HG02763 (cell line): ENCODE results near the gene TTC7B.

Experiments used
- ATAC-seq: cut with Tn5 transposase; IDR thresholded peaks from one replicate; pipeline ENCODE4 v1.9.1; 2021; ENCODE audit warnings: mild to moderate bottlenecking, moderate library complexity; ENCODE audit not compliant: unreplicated experiment

Gene TTC7B

DNA sequence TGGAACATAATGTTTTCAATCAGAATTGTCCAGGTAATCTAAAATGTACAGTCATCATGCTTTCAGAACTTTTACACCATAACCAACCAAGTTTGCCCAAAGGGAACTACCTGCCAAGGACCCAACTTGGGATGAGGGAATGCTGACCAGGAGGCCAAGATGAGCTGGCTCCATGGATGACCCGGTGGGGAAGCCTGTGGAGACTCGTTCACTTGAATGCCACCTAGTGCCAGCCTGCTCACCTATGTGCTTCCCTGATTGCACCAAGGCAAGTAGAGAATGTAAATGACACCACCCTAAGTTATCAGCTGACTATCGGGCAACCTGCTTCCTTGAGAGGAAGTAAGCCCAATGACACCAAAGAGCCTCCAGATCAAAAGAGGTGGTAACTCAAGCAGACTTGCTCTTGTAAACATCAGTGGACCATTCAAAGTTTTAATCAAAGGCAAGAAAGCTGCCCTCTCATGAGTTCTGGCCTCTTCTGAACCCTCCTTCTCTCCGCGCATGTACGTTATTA is 137.3 kb downstream of the TTC7B start:
- ATAC-seq = no peak

DNA sequence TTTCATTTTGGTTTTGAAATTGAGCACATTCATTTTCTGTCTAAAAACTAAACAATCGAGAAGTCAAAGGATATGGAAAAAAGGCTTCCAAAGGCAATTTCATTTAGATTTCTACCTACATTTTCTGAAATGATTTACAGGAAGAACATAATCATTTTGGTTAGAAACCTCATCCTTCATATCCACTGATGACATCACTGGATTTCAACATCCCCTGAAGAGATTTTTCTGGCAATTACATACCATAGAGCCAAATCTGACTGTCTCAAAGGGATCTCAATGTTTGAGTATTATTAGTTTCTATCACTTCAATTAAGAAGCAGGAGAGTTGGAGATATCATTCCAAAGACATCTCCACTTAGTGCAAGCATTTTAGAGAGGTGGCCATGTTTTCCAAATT is 137.8 kb downstream of the TTC7B start:
- no peak for ATAC-seq

DNA sequence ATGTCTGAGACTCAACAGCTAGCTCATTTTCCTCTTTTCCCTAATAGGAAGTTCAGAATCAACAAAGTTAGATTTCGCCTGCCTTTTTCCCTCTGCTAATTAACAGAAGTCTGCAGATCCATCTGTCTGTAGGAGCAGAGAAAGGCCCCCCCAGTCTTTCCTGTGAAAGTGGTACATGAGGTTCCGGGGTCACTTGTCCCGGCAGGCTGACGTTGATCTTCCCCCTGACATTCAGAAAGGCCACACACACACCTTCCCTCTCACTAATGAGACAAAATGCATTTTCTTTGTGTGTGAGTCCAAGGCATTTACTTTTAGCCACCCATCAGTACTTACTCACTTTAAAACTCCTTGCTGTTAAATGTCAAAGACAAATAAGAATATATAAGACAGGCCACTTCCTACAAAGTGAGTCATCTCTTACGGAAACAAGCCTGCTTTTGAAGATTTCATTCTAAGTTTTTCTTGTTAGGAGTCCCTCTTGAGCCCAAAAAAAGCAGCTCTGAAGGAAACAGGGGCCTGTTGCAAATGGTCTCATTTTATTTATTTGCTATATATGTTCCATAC is 138.7 kb downstream of the TTC7B start:
- ATAC-seq = no peak

DNA sequence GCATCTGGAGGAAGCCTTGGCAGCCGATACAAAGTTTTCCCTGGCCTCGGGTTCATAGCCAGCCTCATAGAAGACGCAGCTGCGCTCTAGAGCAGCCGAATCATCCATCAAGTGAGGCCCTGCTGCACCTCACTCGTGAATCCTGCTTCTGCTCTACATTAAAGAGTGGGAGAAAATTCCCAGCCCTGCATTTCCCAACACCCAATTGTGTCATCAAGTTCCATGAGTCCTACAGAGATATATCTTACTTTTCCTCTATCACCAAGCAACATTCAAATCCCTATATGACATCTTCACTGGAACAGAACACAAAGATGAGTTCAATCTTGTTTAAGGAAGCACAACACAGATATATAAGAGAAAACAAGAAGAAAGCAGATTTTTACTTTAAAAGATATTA is 139.3 kb downstream of the TTC7B start:
- no peak for ATAC-seq

DNA sequence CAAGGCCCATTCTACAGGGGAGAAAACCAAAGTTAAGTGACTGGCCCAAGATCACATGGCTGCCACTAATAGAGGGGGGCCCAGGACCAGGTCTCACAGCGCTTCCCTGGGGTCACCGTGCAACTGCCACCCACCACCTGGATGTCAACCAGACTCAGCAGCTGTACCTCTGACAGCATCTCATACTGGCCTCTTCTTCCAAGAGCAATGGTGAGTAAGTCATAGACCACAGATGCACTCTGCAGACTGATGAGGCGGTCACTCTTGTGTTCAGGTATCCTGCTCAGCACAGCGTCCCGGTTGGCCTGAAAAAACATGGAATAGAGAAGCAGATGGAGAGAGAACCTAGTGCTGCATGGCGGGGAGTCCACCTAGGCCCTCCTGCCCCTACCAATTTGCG is 139.9 kb downstream of the TTC7B start:
- ATAC-seq = no peak

DNA sequence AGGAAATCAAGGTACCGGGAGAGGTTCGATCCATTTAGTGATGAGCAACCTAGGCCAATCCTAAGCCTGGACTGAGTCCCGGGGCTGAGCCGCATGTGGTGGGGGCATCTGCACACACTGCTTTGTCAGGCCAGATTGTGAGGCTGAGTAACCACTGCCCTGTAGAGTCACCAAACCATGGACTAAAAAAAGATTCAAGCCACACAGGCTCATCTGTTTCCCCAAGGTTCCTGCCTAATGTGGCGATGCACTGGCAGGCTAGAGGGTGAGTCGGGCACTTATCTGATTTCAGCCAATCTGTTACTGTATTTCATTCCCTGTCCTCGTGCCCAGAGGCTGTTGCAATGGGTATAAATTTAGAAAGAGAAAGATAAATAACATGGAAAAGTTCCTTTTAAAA is 140.8 kb downstream of the TTC7B start:
- ATAC-seq = no peak

DNA sequence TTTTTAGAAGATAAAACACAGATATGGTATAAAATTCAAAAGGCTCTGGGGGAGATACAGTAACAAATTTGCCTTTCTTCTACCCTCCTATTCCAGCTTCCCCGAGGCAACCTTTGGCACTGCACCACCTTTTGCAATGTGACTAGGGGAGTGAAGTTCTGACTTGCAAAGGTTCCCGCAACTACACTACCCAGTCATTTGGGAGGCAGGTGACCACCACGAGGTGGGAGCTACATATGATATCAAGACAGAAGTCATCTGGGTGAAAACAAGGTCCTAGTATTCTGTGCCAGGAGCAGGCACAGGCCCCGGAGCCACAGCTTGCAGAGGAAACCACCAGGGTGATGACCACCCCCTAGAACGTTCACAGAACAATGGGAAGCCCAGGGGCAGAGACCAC is 141.5 kb downstream of the TTC7B start:
- no peak for ATAC-seq

DNA sequence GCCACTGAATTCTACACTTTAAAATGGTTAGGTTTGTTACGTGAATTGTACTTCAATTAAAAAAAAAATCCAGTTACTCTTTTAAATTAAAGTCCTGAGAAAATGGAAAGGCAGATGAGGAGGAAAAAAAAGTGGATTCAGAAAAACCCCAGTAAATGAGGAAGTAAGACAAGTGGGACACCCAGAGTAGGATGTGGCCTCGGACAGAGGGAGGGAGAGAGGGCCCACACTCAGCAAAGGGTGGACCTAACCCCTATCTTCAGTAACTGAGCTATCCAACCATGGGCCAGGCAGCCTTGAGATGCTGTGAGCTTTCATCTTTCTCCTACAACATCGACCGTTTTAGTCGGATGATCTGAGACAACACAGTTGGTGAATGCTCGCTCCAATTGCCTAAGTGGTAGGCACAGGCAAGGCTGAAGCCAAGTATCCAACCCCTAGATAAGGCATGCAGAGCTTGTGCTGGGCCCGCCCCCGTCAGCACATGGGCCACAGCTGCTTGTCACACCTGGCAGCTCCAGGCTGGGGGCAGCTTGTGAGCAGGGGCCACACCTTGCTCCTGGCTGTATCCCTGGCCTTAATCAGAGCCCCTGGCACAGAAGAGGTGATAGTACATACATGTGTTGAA is 142.1 kb downstream of the TTC7B start:
- no peak for ATAC-seq

DNA sequence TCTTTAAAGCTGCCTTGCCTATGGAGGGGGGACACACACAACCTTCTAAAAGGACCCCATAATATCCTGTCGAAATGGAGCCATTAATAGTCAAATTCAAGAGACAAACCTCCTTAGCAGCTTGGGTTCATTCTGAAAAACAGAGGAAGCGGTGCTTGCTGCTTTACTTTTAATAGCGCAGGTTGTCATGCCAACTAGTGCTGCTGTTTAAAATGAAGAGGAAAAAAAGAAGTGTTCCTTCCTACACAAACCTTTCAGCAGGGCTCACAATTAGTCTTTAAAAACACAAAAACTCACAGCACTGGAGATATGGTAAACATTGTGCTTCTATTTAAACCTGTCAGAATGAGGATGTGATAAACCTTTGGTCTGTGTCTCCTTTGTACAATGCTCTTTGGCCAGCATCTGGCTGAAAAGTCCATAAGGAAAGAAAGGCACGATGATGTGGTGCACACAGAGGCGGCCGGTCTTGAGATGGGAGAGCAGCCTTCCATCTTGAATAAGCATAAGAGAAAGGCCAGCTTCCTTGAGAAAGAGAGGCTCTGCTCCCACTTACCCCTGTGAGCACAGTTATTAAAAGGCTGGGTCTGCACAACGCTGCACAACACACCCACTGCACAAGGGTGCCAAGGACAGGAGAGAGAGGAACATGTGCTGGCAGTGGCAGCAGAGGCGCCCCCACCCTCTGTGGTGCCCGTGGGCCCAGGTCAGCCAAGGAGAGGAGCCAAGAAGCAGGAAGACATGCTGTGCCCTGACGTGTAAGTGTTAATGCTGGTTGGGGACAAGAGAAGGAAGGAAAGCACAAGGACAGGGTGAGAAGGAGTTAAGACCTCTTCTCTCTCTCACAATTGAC is 144.6 kb downstream of the TTC7B start:
- no peak for ATAC-seq

DNA sequence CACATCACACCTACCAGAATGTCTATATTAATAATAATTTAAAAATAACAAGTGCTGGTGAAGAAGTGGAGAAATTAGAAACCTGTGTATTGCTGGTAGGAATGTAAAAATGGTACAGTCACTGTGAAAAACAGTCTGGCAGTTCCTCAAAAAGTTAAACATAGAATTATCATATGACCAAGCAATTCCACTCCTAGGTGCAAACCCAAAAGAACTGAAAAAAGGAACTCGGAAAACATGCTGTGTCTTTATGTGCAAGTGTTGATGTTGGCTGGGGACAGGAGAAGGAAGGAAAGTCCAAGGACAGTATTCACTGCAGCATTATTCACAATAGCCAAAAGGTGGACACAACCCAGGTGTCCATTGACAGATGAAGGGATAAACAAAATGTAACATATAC is 146.5 kb downstream of the TTC7B start:
- ATAC-seq = no peak

DNA sequence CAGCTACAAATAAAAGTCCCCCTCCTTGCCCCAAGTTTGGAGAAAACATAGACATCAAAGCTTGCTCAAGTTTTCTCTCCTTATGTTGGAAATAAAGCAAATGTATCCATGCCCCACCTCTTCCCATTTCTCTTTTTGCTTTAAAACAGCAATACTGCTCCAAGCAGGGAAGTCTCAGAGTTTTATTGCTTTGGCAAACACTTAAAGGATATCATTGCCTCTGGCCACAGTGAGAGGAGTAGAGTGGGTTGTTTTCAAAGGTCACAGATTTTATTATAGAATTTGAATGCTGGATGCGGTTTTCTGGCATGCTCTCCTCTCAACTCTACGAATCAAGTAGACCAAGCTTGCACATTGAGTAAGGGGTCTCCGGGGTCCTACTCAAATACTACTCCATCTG is 149.7 kb downstream of the TTC7B start:
- no peak for ATAC-seq

DNA sequence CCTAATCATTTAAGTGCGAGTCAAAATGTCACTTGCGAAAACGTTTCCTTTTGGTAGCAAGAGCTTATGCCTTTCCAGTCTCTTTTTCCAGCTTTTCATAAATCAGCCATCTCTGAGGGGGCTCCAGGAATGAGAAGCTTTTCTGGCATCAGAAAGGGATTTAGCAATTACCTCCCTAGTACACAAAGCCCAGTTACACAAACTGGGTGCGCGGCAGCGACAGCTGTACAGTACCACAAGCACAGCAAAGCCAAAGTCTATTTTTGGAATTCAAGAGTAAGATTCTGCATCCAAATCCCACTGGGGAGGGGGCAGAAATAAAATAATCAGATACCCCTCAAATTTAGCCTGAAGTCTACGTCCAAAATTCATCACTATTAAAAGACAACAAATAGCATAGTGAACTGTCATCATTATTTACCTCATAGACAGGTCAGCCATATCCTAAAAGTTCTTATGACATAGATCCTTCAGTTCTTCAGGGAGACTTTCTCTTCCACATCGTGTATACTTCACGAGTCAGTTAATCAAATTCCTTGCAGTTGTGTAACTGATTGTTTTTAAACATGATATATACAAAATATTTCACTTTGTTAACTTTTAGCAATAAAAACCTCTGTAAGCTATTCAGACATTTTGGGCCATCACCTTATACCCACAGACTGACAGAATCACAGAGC is 150.8 kb downstream of the TTC7B start:
- no peak for ATAC-seq

DNA sequence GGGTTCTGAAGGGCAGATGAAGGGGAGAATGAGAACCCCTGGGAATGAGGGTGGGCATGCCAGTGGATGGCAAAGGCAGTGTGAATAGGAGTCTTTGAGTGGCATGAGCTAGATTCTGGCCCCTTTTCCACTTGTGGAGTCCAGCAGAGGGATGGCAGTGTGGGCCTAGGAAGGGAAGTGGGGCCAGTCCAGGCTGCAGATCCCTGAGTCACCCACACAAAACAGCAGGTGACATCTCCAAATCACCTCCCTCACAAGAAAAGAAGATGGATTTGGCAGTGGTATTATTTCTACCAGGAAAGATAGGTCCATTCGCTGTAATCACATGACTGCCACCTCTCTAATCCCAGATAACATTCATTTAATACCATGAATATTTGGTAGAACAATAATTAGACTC is 151.3 kb downstream of the TTC7B start:
- ATAC-seq = no peak

DNA sequence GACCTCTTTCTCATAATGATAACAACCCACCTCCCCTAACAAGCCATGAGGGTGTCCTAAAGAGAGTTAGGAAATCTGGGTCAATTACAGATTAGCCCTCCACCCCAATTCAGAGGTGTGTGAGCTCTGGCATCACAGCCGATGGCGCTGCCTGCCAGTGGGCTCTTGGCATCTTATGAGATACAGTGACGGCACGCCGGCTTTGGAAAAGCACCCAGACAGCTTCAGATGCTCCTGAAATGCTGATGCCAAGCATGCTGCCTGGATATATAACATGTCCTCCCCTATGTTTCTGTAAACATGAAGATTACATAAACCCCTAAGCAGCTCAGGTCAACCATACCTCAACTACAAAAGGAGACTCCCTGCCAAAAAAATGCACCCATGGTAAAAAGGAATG is 152.6 kb downstream of the TTC7B start:
- ATAC-seq = no peak

DNA sequence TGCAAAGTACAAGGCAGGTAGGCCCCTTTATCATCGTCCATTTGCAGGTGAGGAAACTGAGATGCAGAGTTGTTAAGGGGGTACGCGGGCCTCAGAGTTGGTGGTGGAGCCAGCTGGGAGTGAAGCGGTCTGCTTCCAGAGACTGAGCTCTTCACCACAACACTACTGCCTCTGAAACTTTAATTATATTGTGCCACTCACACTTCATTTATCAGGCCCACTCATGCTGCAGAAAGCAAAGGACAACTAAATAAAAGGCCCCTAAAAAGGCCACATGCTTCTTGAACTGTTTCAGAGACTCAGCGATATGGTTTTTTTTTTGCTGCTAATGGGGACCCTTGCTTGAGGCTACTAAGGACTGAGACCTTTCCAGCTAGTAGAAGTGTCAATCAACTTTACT is 153.1 kb downstream of the TTC7B start:
- no peak for ATAC-seq

DNA sequence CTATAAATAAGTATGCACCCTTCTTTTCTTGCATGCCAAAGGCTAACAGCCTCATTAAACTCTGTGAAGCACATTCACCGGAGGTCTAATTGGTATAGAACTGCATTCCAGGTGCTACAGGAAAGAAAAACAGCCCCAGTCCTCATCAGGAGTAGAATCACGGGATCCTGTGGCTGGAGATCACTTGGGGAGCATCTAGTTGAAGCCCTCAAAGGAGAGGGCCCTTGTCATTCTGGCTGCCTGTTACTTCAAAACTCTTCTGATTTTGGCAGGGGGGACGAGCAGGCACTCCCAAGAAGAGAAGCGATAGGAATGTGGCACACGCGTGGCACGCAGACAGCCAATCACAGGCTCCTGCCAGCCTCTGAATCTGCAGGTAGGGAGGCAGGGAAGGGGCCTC is 154.4 kb downstream of the TTC7B start:
- no peak for ATAC-seq

DNA sequence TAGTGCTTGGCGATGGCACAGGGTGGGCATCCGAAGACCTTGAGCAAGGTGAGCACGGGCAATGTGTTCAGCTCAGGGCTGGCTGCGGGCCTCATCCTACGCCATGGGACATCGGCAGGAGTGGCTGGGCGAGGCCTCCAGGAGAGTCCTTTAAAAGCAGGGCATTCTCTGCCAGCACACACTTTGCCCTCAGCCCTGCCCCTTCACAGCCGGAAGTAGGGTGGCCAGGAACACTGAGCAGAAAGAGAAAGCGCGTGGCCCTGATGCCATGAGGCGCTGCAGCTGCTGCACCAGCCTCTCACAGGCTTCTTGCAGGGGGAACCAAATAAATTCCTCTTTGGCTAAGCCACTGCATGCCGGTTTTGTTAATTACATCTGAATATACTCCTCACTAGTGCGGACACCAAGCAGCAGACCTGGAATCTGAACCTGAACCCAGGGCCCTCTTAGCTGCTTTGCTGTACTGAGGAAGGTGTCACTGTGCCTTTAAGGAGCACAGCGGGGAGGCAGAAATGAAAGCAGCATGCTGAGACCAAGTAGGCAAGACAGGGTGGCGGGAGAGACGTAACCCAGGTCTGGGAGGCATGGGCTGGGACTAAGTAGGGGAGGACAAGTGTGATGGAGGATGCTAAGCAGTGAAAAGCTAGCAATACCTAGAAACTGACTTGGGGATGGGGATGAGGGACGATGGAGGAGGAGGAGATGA is 155.2 kb downstream of the TTC7B start:
- ATAC-seq = no peak

DNA sequence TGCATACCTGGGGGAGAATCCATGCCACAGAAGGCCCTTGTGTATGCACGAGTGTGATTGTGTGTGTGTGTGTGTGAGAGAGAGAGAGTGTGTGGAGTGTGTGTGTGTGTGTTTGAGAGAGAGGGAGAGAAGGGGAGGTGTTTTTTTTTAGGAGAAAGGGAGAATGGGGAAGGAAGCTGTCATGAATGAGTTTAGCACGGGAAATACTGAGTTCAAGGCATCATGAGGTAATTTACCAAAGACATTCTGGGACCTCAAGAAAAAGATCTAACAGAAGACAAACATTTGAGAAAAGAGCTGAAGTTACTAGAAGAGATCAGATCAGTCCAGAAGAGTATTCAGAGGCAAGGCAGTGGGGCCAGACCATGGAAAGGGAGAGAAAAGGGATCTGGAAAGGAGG is 157.1 kb downstream of the TTC7B start:
- ATAC-seq = no peak

DNA sequence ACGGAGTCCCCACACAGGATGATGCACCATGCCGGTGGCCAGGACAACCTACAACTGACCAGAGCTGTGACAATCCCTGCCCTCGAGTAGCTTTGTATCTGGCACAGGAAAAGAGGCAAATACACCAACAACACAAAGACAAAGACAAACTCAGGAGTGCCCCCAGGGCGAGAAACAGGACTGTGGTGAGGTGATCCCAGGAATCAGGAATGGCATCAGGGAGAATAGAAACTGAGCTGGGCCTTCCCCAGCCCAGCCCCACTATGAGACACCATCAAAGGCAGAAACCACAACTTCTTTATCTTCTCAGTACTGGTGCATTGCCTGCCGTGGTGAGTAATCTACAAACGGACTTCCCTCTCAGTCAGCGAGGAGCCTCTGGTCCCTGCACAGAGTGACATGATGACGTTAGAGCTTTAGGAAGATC is 157.7 kb downstream of the TTC7B start:
- ATAC-seq = no peak

DNA sequence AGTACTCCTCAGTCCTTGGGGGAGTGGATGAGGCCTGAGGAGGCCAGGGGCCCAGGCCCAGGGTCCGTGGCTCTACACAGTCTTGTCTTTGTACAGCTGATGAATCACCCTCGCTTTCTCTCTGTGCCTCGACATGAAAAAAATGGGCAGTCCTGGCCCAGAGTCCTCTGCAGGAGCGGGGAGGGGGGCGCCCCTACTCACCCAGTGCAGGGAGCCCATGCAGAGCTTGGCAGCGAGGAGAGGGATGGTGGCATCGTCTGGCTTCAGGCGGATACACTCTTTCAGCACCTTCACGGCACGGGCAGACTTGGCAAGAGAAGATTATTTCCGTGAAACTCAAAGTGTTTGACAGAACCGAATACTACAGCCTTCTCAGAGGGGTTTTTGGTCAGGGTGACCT is 159.3 kb downstream of the TTC7B start:
- ATAC-seq = no peak

DNA sequence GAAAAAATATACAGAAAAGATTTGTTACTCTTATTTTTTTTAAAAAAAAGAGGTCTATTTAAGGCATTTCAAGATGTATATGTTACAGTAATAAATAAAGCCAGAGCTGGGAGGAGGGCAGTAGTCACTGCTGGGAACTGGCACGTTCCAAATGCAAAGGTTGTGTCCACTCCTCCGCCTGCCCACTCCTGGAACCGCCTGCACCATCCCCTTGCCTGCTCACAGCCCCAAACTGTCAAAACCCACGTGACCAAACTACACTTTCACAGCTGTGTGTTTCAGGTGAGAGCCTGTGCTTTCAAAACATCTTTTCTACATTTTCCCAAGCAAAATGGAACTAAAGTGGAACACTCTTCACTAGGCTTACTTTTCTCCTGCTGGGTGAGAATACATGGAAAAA is 160.4 kb downstream of the TTC7B start:
- ATAC-seq = no peak
